Fibroblast of mammary gland (primary cell): ENCODE results near the gene STUM.

Experiments
- DNase-seq: peaks from one replicate; pipeline ENCODE4 v3.0.0-alpha.2; 2010; ENCODE audit warnings: low read depth
- H3K4me3 ChIP-seq: 2 replicates; pipeline ENCODE4 v1.5.1; 2011; ENCODE audit warnings: low read depth, mild to moderate bottlenecking, low read length, moderate library complexity; ENCODE audit not compliant: control insufficient read depth
- TF ChIP-seq, protein P1 (sequence below): conservative IDR thresholded peaks from 2 replicates; pipeline ENCODE4 v1.5.1; 2011; ENCODE audit warnings: low read depth, low read length, inconsistent platforms; ENCODE audit not compliant: control insufficient read depth, insufficient read depth

Gene STUM

DNA sequence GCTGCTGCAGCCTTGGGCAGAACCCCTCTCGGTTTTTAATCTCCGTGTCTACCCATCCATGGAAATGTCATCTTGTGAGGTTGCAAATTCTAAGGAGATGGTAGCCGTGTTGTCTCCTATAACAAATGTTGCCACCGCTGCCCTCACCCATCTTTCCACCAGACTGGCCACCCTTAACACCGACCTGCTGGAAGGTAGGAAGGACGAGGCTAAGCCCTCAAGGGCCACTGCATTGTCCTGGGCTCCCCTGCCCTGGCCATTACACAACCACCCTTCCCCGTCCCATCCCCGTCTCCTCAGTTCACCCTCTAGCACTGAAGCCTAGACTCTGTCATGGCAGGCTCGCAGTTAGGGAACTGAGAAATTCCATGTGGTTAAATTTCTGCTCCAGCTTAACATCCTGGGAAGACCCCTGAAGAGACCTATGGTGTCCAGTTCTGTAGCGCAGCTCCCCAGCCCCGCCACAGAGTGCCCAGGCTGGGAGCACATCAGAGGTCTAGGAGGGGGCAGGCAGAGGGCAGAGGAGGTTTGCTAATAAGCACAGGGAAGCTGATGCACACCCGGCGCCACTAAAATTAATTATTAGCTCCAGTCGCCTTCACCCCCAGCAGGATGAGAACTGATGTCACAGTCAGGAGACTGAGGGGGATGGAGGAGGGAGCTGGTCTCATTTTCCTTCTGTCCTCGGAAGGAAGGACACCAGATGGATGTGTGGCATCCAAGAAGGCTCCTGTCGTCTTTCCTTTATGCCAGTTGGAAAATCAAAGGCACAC lies 38.3 kb downstream of the STUM start:
- H3K4me3 ChIP-seq: no peak overlapping the region
- DNase-seq: no peak
- TF ChIP-seq, protein P1, sequence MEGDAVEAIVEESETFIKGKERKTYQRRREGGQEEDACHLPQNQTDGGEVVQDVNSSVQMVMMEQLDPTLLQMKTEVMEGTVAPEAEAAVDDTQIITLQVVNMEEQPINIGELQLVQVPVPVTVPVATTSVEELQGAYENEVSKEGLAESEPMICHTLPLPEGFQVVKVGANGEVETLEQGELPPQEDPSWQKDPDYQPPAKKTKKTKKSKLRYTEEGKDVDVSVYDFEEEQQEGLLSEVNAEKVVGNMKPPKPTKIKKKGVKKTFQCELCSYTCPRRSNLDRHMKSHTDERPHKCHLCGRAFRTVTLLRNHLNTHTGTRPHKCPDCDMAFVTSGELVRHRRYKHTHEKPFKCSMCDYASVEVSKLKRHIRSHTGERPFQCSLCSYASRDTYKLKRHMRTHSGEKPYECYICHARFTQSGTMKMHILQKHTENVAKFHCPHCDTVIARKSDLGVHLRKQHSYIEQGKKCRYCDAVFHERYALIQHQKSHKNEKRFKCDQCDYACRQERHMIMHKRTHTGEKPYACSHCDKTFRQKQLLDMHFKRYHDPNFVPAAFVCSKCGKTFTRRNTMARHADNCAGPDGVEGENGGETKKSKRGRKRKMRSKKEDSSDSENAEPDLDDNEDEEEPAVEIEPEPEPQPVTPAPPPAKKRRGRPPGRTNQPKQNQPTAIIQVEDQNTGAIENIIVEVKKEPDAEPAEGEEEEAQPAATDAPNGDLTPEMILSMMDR: no peak

DNA sequence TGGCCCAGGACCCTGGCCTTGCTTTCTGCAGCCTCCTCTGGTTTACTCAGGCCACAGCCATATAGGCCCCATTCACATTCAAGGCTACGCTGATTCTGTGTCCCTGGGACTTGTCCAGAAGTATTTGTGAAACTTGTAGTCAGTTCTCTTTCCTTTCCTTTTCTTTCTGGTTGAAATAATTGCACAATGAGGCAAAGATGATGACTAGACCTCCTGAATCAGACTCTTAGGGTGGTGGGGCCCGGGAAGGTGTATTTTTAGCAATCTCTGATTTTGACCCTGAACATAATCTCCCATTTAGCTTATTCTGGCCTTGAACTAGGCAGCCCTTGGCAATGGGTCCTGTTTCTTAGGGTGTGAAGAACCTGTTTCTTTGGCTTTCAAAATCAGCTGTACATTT lies 39.9 kb downstream of the STUM start:
- peak; percentile 74 for DNase-seq
- H3K4me3 ChIP-seq: no peak overlapping the region
- TF ChIP-seq, protein P1: no peak

DNA sequence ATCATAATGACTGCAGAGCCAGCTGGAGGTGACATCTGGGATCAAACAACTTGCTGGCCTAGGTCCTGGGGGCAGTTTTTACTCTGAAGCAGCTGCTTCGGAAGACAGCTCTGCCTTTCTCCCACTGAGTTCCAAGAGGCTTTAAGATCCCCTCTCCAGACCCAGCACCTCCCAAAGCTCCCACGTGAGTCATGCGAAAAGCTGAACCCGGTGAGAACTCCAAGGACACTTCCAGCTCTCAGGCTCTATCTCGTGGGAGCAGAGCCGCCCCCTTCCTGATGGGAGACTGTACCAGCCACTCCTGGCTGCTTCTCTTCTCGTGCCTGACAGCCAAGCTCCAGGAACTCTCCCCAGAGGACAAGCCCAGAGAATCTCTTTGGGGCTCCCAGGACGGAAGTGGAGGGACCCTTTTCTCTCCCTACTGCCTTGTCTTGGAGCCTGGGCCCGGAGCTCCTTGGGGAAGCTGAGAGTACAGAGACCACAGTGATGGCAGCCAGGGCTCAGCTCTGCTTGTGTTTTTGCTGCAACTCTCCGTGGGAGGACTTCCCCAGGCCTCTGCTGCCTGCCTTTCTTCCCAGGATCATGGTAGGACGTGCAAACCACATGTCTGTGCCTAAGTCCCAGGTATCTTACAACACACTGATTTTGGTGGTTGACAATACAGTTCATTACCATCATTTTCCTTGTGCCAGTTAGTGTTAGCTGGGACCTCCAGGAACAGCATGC lies 40.6 kb downstream of the STUM start:
- DNase-seq: peak; percentile 69
- no peak overlapping the region for H3K4me3 ChIP-seq
- TF ChIP-seq, protein P1: no peak

DNA sequence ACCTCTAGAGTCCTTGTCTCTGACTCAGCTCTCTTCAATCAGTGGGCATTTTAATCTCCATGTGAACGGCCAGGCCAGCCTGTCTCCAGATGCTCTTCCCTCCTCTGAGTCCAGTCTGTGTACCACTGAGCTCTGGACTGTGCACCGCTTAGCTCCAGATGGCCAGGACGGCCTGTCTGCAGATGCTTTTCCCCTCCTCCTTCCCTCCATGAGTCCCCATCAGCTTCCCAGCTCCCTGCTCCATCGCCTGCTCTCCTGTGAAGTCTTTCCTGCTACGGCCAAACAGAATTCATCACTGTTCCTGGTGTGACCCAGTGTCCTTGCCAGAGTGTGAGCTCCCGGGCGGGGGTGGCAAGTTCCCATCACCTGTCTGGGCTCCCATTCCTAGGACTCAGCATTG lies 42.0 kb downstream of the STUM start:
- no peak overlapping the region for H3K4me3 ChIP-seq
- no peak for DNase-seq

DNA sequence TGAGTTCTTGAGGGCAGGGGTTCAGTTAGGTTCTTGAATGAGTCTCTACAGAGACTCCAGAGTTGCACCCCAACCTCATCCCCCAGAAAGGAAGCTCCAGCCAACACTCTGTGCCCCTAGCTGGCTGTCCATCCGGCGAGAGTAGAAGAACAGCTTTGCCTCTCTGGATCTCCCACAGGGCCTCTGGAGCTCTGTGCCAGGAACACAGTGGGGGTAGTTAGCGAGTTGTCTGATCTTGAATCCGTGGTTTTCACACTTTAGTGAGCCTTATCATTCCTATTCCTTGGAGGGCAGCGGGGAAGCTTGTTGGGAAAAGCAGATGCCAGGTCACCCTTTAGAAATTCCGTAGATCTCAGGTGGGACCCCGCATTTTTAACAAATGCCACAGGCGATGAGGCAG lies 45.0 kb downstream of the STUM start:
- no peak for DNase-seq
- no peak overlapping the region for H3K4me3 ChIP-seq
- TF ChIP-seq, protein P1: no peak

More for the DNA sequence above, 42.0 kb downstream of the STUM start:
- TF ChIP-seq, protein P1: no peak

DNA sequence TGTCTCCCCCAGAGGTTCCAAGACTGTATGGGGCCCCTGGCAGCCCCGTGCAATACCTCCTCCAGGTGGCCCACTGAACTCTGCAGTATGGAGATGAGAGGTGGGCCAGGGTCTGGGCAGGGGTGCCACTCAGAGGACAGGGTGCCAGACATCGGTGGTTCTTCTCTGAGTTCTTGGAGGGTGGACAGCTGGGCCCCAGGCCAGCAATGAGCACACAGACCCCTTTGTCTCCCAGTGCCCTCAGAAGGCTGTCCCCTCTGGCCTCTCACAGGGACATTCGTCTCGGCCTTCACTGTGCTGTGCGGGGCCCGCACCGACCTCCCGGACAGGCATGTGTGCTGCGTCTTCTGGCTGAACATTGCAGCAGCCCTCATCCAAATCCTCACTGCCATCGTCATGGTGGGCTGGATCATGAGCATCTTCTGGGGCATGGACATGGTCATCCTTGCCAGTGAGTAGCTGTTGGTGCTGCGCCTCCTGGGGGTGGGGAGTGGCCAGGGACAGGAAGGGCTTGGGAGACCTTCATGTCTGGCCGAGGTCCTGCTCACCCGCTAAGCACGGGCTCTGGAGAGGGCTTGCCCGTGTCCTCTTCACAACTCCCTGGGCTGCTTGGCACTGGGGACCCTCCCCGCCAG lies 48.1 kb downstream of the STUM start:
- DNase-seq: no peak

More for the DNA sequence above, 48.1 kb downstream of the STUM start:
- no peak overlapping the region for H3K4me3 ChIP-seq
- TF ChIP-seq, protein P1: no peak
